GM18519 (cell line): ENCODE measurements around the gene DSCAML1.

Source experiments
- ATAC-seq: cut with Tn5 transposase; IDR thresholded peaks from one replicate; pipeline ENCODE4 v1.9.1; 2021; ENCODE audit warnings: mild to moderate bottlenecking, moderate library complexity; ENCODE audit not compliant: unreplicated experiment, low FRiP score

The DSCAML1 gene

DNA sequence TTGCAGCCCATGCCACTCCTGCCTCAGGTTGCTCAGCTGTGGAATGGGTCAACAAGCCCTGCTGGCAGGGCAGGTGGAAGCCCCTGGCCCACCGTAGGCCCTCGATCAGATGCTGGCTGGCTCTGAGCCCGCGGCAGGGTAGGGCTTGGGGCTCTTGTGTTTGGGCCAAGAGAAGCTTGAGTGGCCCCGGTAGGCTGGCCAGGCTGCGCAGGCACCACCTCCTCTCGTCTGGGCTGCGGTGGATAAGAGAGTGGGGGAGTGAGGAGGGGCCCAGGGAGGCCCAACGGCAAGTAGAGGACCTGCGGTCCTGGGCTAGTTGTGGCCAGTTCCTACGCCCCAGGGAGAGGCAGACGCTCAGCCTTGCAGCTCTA, 354.2 kb downstream of the DSCAML1 start:
- no peak for ATAC-seq

GRCh38 chr11:117442049-117442868, 354.8 kb downstream of the DSCAML1 start:
- ATAC-seq, result no peak

DNA sequence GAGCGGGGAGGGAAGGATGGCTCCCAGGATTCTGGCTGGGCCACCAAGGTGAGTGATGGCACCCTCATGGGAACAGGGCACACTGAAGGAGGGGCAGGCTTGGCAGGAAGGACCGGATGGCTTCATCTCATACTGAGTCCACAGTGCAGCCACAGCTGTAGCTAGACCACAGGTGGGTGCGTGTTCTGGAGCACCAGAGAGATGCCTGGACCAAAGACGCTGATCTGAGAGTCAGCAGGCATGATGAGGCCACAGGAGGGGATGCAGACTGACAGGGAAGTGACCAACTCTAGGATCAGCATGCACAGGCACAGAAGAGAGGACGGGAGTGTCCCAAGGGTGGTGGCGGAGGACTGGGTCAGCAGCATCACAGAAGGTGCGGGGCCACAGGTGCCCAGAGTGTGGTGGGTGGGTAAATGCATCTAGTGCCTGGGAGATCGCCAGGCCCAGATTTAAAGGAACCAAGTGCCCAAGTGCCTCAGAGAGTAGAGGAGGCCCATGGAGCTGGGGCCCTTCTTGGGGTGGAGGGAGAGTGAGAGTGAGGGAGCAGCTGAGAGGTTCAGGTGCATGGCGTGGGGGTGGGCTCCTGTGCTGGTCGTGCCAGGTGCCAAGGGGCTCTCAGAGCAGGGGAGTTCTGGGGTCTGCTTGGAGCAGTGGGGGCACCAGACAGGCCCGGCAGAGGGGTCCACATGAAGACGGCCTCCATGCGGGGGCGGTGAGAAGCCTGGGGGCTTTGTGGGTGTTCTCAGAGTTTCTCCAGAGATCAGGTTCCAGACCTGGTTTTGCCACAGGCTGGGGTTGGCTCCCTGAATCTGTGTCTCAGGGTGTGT, 355.7 kb downstream of the DSCAML1 start:
- no peak for ATAC-seq

DNA sequence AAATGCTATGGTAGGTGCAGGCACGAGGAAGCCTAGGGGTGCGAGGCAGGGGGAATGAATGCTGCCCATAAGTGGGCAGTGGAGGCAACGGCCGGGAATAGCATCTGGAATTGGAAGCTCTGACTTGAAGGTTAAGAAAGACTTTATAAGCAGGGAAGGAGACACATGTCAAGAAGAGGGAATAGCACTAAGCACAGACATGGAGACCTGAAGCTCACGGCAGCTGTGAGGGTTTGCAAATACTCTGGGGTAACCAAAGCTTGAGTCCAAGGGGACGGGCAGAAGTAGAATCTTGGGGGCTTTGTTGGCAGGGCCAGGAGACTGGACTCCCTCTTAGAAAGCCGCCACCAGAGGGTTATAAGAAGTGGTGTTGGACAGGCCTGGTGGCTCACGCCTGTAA, 356.8 kb downstream of the DSCAML1 start:
- ATAC-seq, result no peak

DNA sequence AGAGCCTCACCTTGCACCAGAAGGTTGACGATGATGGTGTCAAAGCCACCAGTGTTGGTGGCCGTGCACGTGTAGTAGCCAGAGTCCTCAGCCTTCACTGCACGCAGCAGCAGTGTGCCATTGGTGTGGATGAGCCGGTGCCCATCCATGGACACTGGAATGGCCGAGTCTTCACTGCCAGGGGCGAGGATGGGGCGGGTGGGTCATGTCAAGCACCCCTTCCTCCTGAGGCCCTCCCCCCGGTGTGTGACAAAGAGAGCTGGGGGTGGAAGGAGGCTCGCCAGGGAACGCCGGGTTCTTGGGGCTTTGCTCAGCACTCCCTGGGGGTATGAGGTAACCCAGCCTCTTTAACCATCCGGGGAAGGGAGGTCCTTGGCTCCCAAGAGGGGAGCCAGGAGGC, 357.8 kb downstream of the DSCAML1 start:
- ATAC-seq, result no peak

- ATAC-seq, result no peak
Observed at GRCh38 chr11:117438371-117439000, 358.5 kb downstream of the DSCAML1 start.

- ATAC-seq, result no peak
Observed at GRCh38 chr11:117437791-117438130, 359.3 kb downstream of the DSCAML1 start.

DNA sequence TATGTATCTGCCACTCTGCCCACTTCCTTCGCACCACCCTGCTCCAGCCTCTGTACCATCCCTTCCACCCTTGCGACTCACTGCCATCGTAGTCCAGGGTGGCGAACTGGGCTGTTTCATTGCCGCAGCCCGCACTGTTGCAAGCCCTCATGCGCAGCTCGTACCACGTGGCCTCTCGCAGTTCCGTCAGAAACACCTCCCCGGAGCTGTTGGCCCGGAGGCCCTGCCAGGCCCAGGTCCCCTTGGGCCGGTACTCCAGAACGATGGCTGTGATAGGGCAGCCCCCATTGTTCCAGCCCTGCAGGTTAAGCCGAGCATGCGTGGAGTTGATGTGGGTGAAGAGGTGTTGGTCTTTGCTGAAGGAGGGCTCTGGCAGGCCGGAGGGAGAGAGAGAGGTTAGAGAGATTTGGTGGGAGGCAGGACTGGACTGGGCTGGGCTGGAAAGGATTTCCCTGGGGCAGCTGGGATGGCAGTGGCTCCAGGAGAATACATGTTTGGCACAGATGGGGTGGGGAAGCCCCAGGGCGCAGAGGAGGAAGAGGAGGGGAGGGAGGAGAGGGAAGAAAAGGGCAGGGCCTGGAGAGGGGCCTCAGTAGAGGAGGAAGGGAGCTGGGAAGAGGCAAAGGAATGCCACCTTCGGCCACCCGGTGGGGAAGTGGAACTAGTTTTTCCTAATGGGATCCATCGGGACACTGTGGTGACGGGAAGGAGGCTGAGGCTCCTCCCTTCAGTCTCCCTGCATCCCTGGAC, 359.8 kb downstream of the DSCAML1 start:
- ATAC-seq, result no peak

DNA sequence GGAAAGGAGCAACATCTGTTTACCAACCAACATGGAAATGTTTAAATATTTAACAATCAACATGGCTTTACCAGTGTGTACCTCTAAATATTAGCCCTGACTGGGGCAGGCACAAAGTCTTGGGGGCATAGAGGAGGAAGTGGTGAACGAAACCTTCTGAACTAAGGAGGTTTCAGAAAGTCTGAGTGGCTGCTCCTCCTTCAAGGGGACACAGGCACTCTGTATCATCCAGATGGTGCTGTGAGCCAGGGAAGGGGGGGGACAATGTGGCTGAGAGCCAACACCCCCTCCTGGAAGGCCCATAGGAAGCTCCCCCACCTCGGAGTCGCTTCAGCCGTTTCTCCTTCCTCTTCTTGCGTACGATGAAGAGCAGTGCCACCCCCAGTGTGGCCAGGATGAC, 361.7 kb downstream of the DSCAML1 start:
- no peak for ATAC-seq

DNA sequence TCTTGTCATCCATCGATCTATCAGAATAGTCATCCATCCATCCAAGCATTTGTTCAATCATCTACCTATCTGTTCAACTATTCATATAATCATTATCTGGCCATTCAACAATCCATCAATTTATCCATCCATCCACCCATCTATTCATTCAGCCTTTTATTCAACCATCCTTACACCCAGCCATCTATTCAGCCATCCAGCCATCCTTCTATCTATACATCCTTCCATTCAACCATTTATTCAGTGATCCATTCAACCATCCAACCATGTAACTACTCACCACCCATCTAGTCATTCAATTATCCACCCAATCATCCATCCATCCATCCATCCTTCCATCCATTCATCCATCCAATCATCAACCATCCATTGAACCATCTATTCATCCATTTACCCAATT, 362.5 kb downstream of the DSCAML1 start:
- ATAC-seq, result no peak

DNA sequence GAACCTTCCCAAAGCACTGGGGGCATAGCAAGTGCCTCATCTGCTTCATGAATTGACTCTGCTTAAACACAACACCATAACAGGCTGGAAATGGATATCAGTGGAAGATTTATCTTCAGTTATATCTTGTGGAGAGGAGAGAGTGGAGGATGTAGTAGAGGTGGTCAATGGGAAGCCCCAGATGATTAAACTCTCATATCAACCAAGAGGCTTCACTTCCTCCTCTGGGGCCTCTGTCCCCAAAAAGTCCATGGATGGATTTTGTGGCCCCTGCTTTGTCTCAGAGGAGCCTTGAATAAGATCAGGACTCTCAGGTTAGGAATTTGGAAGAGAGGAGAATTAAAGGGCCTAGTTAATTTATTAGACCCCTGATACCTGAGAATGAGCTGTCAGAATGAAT, 363.3 kb downstream of the DSCAML1 start:
- ATAC-seq, result no peak

- ATAC-seq, result no peak
Observed at GRCh38 chr11:117431436-117431835, 365.6 kb downstream of the DSCAML1 start.

DNA sequence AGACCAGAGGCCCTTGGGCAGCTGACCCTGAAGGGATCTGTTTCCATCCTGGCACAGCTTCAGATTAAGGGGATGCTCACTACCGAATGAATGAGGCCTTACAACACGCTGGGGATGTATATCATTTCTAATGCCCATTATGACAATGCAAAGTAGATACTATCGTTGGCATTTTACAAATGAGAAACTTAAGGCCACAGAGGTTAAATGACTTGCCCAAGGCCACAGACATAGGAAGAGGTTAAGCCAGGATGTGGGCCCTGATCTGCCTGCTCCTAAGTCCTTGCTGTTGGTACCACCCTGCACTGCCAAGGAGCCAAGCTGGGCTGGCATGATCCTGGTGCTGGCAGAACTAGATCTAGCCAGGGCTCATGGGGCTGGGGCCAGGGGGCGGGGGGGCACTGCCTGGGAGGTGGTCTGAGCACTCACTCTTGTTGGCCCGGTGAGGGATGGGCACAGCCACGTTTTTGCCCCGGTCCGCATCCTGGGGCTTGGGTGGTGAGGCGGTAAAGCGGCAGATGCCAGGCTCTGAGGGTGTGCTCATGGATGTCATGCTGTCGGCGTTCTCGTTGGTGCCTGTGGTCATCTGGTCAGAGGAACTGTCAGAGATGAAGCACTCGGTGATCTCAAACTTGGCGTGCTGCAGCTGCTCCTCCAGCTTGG, 366.6 kb downstream of the DSCAML1 start:
- ATAC-seq, result no peak

DNA sequence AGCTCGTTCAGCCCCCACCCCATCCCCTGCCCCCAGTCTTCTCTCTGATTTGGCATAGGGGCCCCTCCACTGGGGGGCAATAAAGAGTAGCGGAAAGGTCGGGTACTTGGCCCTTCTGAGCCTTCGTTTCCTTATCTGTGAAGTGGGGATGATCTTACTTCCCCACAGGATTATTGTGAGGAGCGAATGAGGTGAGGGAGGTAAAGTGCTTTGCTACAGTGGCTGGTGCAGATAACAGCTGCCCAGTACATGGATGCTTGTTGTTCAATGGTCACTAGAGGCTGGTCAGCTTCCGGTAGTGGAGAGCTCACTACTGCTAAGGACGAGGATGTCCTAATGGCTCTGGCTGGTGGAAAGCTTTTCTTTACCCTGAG, 368.2 kb downstream of the DSCAML1 start:
- no peak for ATAC-seq

DNA sequence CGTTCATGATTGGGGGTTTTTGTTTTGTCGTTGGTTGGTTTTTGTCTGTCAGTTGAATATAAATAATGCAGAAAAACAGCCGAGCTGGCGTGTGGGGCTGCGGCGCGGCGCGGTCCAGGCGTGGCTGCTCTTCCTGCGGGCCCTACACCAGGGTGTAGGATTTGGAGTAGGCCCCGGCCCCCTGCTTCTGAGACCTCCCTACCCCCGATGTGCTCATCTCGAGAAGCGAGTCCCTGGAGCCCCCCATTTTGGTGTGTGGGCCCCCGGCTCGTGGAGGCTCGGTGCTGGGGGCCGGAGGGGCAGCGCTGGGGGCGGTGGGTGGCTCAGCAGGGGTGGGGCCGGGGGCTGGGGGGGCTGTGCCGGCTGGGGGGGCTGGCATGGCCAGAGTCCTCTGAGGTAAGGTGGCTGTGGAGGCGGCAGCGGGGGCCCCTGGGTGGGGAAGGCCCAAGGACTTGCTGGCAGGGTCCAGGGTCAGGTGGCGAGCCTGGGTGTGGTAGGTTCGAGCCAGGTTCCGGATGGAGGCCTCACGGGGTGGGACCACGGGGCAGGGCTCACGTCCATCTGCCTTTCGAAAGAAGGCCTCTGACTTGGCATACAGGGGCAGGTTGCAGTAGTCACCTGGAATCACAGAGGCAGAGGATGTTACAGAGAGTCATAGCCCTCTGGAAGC, 368.7 kb downstream of the DSCAML1 start:
- no peak for ATAC-seq

DNA sequence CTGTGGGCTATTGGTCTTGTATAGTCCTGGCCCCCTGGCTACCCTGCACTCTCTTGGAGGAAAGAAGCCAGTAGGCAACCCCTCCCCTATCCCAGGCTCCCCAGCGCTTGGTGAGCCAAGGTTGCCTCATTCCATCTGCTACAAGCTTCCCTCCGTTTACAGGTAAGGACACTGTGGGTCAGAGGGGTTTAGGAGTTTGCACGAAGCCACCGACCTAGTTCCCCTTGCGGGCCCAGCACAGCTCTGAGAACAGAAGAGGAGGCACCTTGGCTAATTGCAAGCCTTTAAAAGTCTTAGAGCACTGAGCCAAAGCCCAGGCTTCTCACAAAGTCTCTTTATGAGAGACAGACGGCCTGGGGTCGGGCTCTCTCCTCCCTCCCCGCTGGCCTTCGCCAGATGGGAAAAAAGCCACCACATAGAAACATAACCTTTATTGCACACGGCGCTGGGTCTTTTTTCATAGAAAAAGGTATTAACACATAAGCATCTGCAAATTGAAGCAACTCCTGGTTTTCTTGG, 369.6 kb downstream of the DSCAML1 start:
- ATAC-seq, result no peak

- ATAC-seq, result no peak
Observed at GRCh38 chr11:117426941-117427340, 370.1 kb downstream of the DSCAML1 start.

DNA sequence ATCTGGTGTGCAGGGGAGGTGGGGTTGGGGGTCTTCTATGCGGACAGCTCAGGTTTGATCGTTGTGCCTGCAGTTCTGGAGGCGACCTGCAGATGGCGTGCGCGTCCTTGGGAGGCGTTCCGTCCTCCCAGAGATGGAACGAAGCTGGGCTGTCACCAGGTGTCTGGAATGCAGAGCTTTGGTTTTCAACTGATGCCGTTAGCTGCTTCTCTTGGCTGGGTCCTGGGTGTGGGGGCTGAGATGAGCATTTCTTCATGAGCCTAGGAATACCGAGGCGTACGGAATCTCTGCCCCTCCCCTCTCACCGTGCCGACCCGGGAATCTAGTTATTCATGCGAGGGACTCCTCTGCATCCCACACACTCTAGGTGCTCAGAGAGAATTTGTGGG, 370.7 kb downstream of the DSCAML1 start:
- no peak for ATAC-seq

DNA sequence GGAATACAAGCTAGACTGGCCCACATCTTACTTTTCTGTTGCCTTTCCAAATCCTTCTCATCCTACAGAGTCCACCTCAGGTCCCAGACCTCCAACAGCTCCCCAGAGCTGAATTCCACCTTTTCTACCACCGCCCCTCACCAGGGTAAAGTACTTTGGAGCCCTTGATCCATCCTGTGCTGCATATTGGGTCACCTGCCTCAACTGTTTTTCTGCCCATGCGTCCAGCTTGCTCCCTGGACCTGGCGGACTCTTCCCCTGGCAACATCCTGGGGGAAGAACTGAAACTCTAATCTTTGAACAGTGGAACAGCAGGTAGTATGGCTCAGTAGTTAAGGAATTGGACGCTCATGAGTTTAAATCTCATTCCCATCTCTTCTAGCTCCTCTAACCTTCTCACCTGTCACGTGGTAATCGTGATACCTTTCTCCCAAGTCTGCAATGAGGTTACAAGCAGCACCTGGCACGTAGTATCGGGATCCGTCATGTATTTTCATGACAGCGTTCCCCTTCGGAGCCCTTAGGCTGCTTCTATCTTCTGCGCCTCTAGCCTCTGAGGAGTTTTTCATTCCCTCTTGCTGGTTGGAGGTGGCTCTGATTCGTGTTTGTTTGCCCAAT, 371.2 kb downstream of the DSCAML1 start:
- no peak for ATAC-seq
